Activated CD4-positive, alpha-beta T cell treated with anti-CD3 and anti-CD28 coated beads, Interleukin-2, amount 50 U/mL, for 1 hour (primary cell): ENCODE measurements around the gene LIN7C.

Source experiments
- DNase-seq: peaks from one replicate; pipeline ENCODE4 v3.0.0-alpha.2; 2020

Gene LIN7C

DNA sequence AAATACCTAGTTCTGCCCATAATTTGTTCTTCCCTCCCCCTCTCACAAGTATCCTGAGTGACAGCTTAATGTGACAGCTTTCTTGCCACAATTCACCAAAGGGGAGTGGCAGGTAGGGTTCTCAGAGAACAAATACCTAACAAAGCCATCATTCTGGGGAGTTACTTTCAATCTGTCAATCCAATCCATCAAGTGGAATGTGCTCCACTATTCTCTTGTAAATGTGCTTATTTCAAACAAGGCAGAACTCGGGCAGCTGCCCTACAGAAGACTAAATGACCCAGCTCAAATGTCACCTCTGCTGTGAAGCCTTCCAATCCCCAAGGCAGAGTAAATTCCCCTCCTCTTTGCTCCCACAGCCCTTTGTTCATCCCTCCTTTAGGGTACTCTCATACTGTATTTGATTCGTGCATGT, 61.8 kb downstream of the LIN7C start:
- DNase-seq: no peak
